Ishikawa (cell line): ENCODE data around the gene NPAS3.

Experiments
- CEBPB ChIP-seq: IDR thresholded peaks from 2 replicates; pipeline ENCODE4 v1.6.1; 2012
- MAX ChIP-seq: IDR thresholded peaks from 2 replicates; pipeline ENCODE4 v1.6.1; 2012
- NFIC ChIP-seq: IDR thresholded peaks from 2 replicates; pipeline ENCODE4 v1.6.1; 2012
- TAF1 ChIP-seq: IDR thresholded peaks from 2 replicates; pipeline ENCODE4 v1.6.1; 2012; ENCODE audit warnings: low read depth, mild to moderate bottlenecking
- TCF12 ChIP-seq: IDR thresholded peaks from 2 replicates; pipeline ENCODE4 v1.6.1; 2012; ENCODE audit warnings: low read depth

DNA sequence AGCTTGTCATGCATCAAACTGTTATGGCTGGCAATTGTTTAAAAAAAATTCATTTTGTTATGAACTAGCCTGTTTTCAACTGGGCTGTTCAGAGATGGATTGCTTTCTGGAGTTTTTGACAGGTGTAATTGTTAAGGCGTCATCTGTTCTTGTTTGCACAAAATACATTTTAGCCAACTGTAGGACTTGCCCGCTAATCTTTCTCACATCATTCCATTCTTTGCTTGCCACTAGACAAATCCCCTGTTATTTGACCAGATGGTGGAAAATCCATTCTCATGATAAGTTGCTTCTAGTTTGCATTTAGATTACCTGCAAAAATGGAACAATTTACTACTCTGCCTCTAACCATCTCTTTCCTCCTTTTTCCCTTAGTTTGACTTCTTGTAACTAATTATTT, 114.3 kb downstream of the NPAS3 start:
- TF ChIP-seq CEBPB (no peak), TAF1 (no peak), TCF12 (no peak), MAX (no peak), NFIC (no peak)
